SK-N-SH (cell line): ENCODE data around the gene SFT2D1. TPM values are rescaled to one million over a fixed set of nuclear protein-coding genes. Genes with fewer than 3 reads are reported as not detected.

Source experiments
- CTCF ChIA-PET: fragments of 300-600, 350-600 bp; formaldehyde crosslinking; extraction: SDS; loops from one replicate; lab custom pipeline; 2021; lab: Yijun Ruan, JAX
- POLR2A ChIA-PET: fragments of 350-600 bp; sonication (Branson Sonifier 250); formaldehyde crosslinking; extraction: SDS; loops from one replicate; lab custom pipeline; 2020; ENCODE audit warnings: antibody characterized with exemption, inconsistent platforms; lab: Yijun Ruan, JAX
- DNase-seq: peaks from one replicate; pipeline ENCODE4 v3.0.0; 2012
- H2AFZ ChIP-seq: fragments of 200-600 bp; sonication (generic); 2 replicates; pipeline ENCODE4 v1.8.1; 2016; ENCODE audit warnings: antibody characterized with exemption, mild to moderate bottlenecking, low read depth
- H3F3A ChIP-seq: fragments of 200-600 bp; sonication (generic); replicated peaks from 2 replicates; pipeline ENCODE3; 2016; ENCODE audit warnings: antibody characterized with exemption, mild to moderate bottlenecking; ENCODE audit not compliant: insufficient read depth
- H3K27ac ChIP-seq, 2 experiments: fragments of 200-500 bp in 1 of 2; fragments of 200-600 bp in 1 of 2; sonication (Bioruptor generic) in 1 of 2; sonication (generic), shearing (Covaris generic) in 1 of 2; 2 replicates each; pipeline versions ENCODE4 v1.5.1 to v1.6.1; 2014 to 2016; ENCODE audit warnings: low read depth in 2 of 2, inconsistent platforms in 1 of 2, low read length in 1 of 2, mild to moderate bottlenecking in 1 of 2, mixed read lengths in 1 of 2
- H3K27me3 ChIP-seq: fragments of 200-600 bp; sonication (generic), shearing (Covaris generic); 2 replicates; pipeline ENCODE4 v1.6.1; 2016; ENCODE audit warnings: mixed run types; ENCODE audit not compliant: insufficient read depth
- H3K36me3 ChIP-seq, 2 experiments: fragments of 200-500 bp in 1 of 2; fragments of 200-600 bp in 1 of 2; sonication (Bioruptor generic) in 1 of 2; sonication (generic) in 1 of 2; replicated peaks in 1 of 2; 2 replicates each; pipeline versions ENCODE3 to v1.5.1; 2014 to 2016; ENCODE audit warnings: low read length in 1 of 2, mild to moderate bottlenecking in 1 of 2; ENCODE audit not compliant: insufficient read depth in 2 of 2, control insufficient read depth in 1 of 2
- H3K4me1 ChIP-seq, 2 experiments: fragments of 200-500 bp in 1 of 2; fragments of 200-600 bp in 1 of 2; sonication (Bioruptor generic) in 1 of 2; sonication (generic), shearing (Covaris generic) in 1 of 2; 2 replicates each; pipeline versions ENCODE4 v1.5.1 to v1.6.1; 2014 to 2016; ENCODE audit warnings: low read depth in 1 of 2, low read length in 1 of 2, mixed run types in 1 of 2; ENCODE audit not compliant: insufficient read depth in 2 of 2, control insufficient read depth in 1 of 2
- H3K4me2 ChIP-seq: fragments of 200-600 bp; sonication (generic), shearing (Covaris generic); 2 replicates; pipeline ENCODE4 v1.6.1; 2017; ENCODE audit warnings: mixed run types
- H3K4me3 ChIP-seq, 2 experiments: fragments of 200-500 bp in 1 of 2; fragments of 200-600 bp in 1 of 2; sonication (Bioruptor generic) in 1 of 2; sonication (generic), shearing (Covaris generic) in 1 of 2; 2 replicates each; pipeline versions ENCODE4 v1.5.1 to v1.8.1; 2014 to 2016; ENCODE audit warnings: low read depth in 2 of 2, inconsistent platforms in 1 of 2, low read length in 1 of 2, mild to moderate bottlenecking in 1 of 2, mixed read lengths in 1 of 2, moderate library complexity in 1 of 2
- H3K79me2 ChIP-seq: fragments of 200-600 bp; sonication (generic); 2 replicates; pipeline ENCODE4 v1.8.1; 2017; ENCODE audit warnings: mild to moderate bottlenecking; ENCODE audit not compliant: insufficient read depth
- H3K9ac ChIP-seq: fragments of 200-600 bp; sonication (generic); 2 replicates; pipeline ENCODE4 v1.6.1; 2017; ENCODE audit warnings: mixed run types
- H3K9me2 ChIP-seq: fragments of 200-600 bp; sonication (generic); 2 replicates; pipeline ENCODE4 v1.6.1; 2017; ENCODE audit warnings: mixed run types
- H3K9me3 ChIP-seq: fragments of 200-600 bp; sonication (generic); 2 replicates; pipeline ENCODE4 v1.6.1; 2017; ENCODE audit warnings: mixed run types, mild to moderate bottlenecking, moderate library complexity
- H4K20me1 ChIP-seq: fragments of 200-600 bp; sonication (generic); 2 replicates; pipeline ENCODE4 v1.6.1; 2017; ENCODE audit warnings: mild to moderate bottlenecking, mixed run types; ENCODE audit not compliant: insufficient read depth
- EP300 ChIP-seq, 2 experiments: IDR thresholded peaks; 2 replicates each; pipeline versions ENCODE4 v1.4.0 to v1.6.1; 2012; ENCODE audit warnings: borderline replicate concordance in 1 of 2, low read depth in 1 of 2, low read length in 1 of 2
- FOSL2 ChIP-seq: IDR thresholded peaks from 2 replicates; pipeline ENCODE4 v1.4.0; 2012; ENCODE audit warnings: low read depth, mild to moderate bottlenecking, moderate library complexity, borderline replicate concordance
- GABPA ChIP-seq: IDR thresholded peaks from 2 replicates; pipeline ENCODE4 v1.4.0; 2012; ENCODE audit warnings: low read depth, mild to moderate bottlenecking
- MEF2A ChIP-seq: IDR thresholded peaks from 2 replicates; pipeline ENCODE4 v1.4.0; 2012; ENCODE audit warnings: low read depth, borderline replicate concordance
- MXI1 ChIP-seq: IDR thresholded peaks from 2 replicates; pipeline ENCODE4 v1.6.1; 2012; ENCODE audit warnings: mild to moderate bottlenecking, low read depth, low read length, improper control_type of control experiment
- NRF1 ChIP-seq: IDR thresholded peaks from 2 replicates; pipeline ENCODE4 v1.6.1; 2012; ENCODE audit warnings: low read depth, mild to moderate bottlenecking, low read length
- RCOR1 ChIP-seq: fragments of 150-350 bp; IDR thresholded peaks from 2 replicates; pipeline ENCODE4 v1.6.1; 2017; ENCODE audit warnings: antibody characterized with exemption, low read length
- TAF1 ChIP-seq: IDR thresholded peaks from 2 replicates; pipeline ENCODE4 v1.6.1; 2012; ENCODE audit warnings: low read depth, mild to moderate bottlenecking, low read length, moderate library complexity, borderline replicate concordance
- TEAD4 ChIP-seq: IDR thresholded peaks from 2 replicates; pipeline ENCODE4 v1.4.0; 2012; ENCODE audit warnings: mild to moderate bottlenecking, borderline replicate concordance; ENCODE audit not compliant: insufficient read depth
- USF2 ChIP-seq: fragments of 150-350 bp; IDR thresholded peaks from 2 replicates; pipeline ENCODE4 v1.6.1; 2017; ENCODE audit warnings: antibody characterized with exemption, low read length, low read depth, borderline replicate concordance
- WGBS: methylation state at CpG from one replicate; pipeline ENCODE4 v1.1.6; 2017; ENCODE audit warnings: low lambda C conversion rate; 5-methylcytosine and 5-hydroxymethylcytosine counted together
- polyA plus RNA-seq, 3 experiments: library from polyadenylated mRNA; depleted of rRNA; stranded (reverse); fragments of >200 nt; gene quantifications; 2 replicates each; pipeline ENCODE4 v1.2.3, GENCODE V29; 2012
- TF ChIP-seq, protein P1 (sequence below): fragments of 150-350 bp; IDR thresholded peaks from 2 replicates; pipeline ENCODE4 v1.6.1; 2016; ENCODE audit warnings: mild to moderate bottlenecking, low read depth, low read length
- TF ChIP-seq, protein P2 (sequence below): IDR thresholded peaks from 2 replicates; pipeline ENCODE4 v1.4.0; 2012; ENCODE audit warnings: low read depth, borderline replicate concordance
- TF ChIP-seq, protein P3 (sequence below): IDR thresholded peaks from 2 replicates; pipeline ENCODE4; 2012
- TF ChIP-seq, protein P4 (sequence below): IDR thresholded peaks from 2 replicates; pipeline ENCODE4 v1.4.0; 2012; ENCODE audit warnings: low read depth, borderline replicate concordance

Gene SFT2D1
- polyA plus RNA-seq, 1 of the 3 experiments (the other 2 are of a cell fraction), result 131 TPM

- POLR2A ChIA-PET, result no interaction called here
- H3K27ac ChIP-seq, result no peak overlapping the region
- CTCF ChIA-PET, result interaction anchor here (1.6 kb wide), 1 partner anchor 10 kb away, joined by 3 read pairs; no protein-coding TSS in a partner anchor
- H4K20me1 ChIP-seq, result no peaks in the 10 kb centered on the region
- H3K27me3 ChIP-seq, result peaks cover 29% of the 10 kb centered on the region; the same call in 1 of the 2 replicates
- no peak overlapping the region for H3K4me3 ChIP-seq
- no peaks in the 10 kb centered on the region for H3K9me3 ChIP-seq
- no peak overlapping the region for H3K9ac ChIP-seq
- H3F3A ChIP-seq, result no peaks in the 10 kb centered on the region
- TF ChIP-seq EP300 (IDR thresholded peaks at IDR 0.05; ENCODE audit: borderline replicate concordance in 1 of 2, low read depth in 1 of 2, low read length in 1 of 2) (no peak), GABPA (no peak), TEAD4 (no peak), MEF2A (no peak), NRF1 (no peak), MXI1 (no peak), TAF1 (no peak), RCOR1 (no peak), USF2 (no peak), FOSL2 (no peak)
- TF ChIP-seq, protein P1, sequence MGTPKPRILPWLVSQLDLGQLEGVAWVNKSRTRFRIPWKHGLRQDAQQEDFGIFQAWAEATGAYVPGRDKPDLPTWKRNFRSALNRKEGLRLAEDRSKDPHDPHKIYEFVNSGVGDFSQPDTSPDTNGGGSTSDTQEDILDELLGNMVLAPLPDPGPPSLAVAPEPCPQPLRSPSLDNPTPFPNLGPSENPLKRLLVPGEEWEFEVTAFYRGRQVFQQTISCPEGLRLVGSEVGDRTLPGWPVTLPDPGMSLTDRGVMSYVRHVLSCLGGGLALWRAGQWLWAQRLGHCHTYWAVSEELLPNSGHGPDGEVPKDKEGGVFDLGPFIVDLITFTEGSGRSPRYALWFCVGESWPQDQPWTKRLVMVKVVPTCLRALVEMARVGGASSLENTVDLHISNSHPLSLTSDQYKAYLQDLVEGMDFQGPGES, result no peak
- TF ChIP-seq, protein P2, sequence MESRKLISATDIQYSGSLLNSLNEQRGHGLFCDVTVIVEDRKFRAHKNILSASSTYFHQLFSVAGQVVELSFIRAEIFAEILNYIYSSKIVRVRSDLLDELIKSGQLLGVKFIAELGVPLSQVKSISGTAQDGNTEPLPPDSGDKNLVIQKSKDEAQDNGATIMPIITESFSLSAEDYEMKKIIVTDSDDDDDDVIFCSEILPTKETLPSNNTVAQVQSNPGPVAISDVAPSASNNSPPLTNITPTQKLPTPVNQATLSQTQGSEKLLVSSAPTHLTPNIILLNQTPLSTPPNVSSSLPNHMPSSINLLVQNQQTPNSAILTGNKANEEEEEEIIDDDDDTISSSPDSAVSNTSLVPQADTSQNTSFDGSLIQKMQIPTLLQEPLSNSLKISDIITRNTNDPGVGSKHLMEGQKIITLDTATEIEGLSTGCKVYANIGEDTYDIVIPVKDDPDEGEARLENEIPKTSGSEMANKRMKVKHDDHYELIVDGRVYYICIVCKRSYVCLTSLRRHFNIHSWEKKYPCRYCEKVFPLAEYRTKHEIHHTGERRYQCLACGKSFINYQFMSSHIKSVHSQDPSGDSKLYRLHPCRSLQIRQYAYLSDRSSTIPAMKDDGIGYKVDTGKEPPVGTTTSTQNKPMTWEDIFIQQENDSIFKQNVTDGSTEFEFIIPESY, result no peak
- TF ChIP-seq, protein P3, sequence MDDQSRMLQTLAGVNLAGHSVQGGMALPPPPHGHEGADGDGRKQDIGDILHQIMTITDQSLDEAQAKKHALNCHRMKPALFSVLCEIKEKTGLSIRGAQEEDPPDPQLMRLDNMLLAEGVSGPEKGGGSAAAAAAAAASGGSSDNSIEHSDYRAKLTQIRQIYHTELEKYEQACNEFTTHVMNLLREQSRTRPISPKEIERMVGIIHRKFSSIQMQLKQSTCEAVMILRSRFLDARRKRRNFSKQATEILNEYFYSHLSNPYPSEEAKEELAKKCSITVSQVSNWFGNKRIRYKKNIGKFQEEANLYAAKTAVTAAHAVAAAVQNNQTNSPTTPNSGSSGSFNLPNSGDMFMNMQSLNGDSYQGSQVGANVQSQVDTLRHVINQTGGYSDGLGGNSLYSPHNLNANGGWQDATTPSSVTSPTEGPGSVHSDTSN, result no peak
- TF ChIP-seq, protein P4, sequence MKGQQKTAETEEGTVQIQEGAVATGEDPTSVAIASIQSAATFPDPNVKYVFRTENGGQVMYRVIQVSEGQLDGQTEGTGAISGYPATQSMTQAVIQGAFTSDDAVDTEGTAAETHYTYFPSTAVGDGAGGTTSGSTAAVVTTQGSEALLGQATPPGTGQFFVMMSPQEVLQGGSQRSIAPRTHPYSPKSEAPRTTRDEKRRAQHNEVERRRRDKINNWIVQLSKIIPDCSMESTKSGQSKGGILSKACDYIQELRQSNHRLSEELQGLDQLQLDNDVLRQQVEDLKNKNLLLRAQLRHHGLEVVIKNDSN, result no peak
- H3K9me2 ChIP-seq, result no peaks in the 10 kb centered on the region
- no peaks in the 10 kb centered on the region for H3K36me3 ChIP-seq
- no peaks in the 10 kb centered on the region for H3K79me2 ChIP-seq
- H3K4me1 ChIP-seq, result no peaks in the 10 kb centered on the region; a peak in 1 of 4 replicates
- H3K4me2 ChIP-seq, result no peak overlapping the region
- WGBS, result 71% methylated on average over 8 of the region's 8 CpGs
- no peak overlapping the region for H2AFZ ChIP-seq
- no peak for DNase-seq
These were observed 63.6 kb downstream of the SFT2D1 start for GRCh38 chr6:166278579-166279392.
